ENCODE data around the gene IGFBP6.
A peak's percentile ranks its signal among the peaks of the same experiment; 100 is the strongest.
"Not testable (repeated sequence)": the region's sequence is repeated elsewhere in the genome, so short reads cannot be mapped to it uniquely, and the experiment has no call there.

The IGFBP6 gene

DNA sequence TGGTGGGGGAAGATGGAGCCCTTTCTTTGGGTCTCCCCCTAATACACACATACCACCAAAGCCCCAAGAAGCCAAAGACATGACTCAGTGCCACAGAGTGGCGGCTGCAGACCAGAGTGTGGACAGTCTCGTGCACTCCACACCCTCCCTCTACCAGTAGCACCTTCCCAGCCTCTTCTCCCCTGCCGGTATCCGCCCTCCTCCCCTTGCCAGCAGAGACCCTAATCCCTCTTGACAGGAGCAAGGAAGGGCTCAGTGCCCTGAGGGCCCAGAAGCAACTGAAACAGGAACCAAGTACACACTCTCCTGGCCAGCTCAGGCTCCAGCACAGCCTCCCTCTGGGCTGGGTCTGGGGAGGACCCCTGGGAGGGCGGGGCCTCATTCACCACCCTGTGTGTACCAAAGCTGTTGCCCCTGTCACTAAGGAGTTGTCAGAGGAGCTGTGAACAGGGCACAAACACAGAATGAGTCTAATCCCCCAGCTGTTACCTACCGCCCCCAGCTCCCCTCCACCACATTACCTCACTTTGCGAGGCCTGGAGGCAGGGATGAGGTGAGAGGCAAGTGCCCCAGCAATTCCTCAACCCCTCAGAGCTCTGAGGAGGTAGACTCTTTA is 26.5 kb upstream of the IGFBP6 start:
- DNase-seq (ENCODE audit: low spot score): no peak

DNA sequence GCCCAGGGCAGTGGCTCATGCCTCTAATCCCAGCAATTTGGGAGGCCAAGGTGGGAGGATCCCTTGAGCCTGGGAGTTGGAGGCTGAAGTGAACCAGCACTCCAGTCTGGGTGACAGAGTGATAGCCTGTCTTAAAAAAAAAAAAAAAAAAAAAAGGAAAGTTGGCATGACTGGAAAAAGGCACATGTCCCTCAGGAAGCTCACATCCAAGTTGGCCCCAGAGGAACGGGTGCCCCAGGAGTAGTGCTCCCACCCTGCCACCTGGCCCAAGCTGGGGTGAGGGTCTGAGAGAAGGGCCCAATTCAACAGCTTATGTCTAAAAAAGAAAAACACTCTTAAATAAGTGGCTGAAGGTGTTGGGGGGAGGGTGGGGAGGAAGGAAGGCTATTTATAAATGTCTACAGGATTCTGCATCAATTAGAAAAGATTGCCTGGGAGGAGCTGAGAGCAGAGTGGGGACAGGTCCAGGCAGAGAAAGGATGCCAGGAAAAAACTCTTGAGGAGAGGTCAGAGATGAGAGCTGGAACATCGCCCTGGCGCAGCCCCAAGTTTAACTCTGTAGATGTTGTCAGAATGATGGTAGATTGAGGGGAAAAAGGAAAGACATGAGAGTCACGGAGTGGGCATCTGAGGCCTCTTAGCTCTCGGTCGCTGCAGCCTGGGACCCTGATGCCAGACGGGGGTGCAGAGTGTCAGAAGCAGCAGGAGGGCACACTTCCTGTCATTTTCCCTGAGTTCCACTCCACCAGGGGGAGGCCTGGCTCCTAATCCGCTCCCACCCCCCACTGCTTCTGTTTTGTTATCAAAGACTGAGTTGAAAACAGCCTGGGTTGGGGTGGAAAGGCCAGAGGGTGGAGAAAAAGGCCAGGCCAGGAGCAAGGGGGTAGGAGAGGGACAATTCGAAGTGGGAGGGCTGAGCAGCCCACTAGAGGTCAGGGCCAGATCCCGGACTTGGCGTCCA is 25.6 kb upstream of the IGFBP6 start:
- no peak for DNase-seq (ENCODE audit: low spot score)

DNA sequence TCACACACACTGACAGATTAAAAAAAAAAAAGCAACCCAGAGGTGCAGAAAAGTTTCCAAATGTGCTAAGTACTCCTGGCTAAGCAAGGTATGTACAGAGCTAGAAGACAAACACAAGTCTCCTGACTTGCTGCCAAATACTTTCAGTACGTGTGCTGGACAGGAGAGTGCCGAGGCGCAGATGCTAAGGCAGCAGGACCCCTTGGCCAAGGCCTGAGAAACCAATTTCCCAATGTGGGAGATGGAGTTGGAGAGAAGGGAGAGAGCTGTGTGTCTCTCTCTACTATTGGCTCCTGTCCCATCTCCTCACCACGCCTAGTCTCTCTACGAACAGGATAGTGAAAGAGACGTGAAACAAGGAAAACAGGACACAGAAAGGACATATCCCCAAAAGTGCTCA is 23.6 kb upstream of the IGFBP6 start:
- DNase-seq (ENCODE audit: low spot score): no peak

DNA sequence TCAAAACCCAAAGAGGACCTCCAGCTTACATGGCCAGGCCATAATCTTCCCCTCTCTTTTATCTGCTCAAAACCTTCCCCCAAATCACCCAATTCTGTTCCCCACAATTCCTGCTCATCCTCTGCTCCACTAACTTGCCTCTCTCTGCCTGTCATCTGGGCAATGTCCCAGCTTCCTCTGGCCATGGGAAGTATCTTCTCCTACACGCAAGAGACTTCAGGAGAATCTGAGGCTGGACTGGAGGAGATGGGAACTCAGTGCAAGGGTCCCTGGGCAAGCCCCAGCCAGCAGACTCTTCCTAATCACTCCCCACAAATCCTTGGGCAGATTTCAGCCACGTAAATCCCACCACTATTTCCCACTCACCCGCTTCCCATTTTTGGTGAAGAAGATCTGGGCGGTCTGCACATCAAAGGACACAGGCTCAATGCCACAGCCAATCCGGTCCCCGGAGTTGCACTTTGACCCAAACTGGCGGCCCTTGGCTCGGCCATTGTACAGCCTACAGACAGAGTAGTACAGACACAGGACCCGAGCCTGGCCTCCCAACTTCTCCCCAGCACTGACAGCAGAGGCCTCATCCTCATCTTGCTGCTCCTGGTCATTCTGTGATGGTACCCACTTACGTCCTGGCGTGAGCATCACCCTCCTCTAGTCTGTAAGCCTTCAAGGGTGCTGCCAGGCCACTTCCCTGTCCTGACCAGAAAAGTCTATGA is 23.0 kb upstream of the IGFBP6 start:
- no peak for DNase-seq (ENCODE audit: low spot score)

DNA sequence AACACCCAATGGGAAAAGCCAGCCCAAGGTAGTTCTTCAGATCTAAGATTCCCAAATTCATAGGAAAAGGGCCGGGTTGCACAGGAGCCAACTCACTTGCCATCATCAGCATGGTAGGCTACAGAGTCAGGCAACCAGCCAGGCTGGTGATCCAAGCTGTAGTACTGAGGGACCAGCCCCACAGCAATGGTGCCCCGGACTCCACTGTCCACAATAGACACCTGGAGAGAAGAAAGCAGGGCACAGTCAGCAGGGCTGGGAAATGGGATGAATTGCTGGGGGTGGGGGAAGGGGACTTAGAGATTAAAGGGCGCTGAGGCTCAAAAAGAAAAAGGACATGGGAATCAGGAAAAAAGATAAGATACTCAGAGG is 22.5 kb upstream of the IGFBP6 start:
- DNase-seq (ENCODE audit: low spot score): no peak

DNA sequence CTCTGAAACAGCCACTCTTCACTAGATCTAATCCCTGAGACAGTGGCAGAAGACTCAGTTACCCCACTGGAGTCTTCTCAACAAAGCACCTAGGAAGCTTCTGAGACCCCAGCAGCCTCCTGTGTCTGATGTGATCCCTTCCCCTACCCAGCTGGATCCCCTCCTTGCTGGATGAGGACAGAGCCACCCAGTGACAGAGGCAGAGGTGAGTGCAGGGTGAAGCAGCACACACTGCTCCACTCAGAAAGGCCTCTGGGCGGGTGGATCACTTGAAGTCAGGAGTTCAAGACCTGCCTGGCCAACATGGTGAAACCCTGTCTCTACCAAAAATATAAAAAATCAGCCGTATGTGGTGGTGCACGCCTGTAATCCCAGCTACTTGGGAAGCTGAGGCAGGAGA is 21.0 kb upstream of the IGFBP6 start:
- DNase-seq (ENCODE audit: low spot score): no peak

DNA sequence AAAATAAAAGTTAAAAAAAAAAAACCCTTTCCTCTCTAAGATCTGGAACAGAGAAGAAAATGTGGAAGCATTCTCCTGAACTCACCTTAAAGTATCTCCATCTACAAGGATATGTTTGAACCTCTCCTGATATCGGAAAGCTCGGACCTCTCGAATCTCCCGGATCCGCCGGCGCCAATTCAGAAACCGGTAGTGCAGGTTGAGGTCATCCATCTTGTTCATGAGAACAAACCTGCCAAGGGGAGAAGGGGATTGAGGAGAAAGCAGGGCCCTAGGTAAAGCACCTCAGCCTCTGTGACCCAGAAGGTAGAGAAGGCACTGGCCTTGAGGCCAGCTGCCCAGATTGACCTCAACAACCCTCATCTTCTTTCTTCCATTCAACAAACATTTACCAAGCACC is 20.4 kb upstream of the IGFBP6 start:
- no peak for DNase-seq (ENCODE audit: low spot score)

DNA sequence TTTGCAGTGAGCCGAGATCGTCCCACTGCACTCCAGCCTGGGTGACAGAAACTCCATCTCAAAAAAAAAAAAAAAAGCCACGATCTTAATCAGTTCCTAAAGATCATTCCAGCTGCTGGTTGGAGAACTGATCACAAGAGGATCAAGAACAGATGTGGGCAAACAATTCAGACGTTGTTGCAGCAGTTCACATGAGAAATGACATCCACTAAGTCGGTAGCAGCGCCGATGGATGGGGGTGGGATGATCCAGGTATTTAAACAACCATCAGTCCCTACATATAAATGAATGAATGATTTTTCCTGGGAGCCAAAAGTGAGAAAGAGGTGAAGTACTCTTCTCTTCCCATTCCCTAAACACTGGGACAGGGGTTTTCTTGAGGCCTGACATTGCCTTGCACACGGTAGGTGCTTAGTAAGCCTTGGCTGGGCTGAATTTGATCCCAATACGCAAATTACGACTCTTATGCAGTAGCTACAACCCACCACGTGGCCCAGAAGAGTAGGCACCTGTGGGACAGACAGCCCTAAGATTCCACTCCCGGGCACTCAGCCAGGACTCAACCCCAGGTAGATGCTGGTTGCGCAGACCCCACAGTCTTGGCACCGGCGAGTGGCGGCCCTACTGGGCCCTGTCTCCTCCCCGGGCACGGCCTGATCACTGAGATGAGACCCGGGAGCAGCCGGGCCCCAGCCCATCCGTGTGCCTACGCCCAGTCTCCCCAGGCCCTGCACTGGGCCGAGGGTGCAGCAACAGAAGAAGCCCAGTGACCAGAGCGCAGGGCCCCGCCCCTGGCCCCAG is 18.8 kb upstream of the IGFBP6 start:
- DNase-seq (ENCODE audit: low spot score): no peak

DNA sequence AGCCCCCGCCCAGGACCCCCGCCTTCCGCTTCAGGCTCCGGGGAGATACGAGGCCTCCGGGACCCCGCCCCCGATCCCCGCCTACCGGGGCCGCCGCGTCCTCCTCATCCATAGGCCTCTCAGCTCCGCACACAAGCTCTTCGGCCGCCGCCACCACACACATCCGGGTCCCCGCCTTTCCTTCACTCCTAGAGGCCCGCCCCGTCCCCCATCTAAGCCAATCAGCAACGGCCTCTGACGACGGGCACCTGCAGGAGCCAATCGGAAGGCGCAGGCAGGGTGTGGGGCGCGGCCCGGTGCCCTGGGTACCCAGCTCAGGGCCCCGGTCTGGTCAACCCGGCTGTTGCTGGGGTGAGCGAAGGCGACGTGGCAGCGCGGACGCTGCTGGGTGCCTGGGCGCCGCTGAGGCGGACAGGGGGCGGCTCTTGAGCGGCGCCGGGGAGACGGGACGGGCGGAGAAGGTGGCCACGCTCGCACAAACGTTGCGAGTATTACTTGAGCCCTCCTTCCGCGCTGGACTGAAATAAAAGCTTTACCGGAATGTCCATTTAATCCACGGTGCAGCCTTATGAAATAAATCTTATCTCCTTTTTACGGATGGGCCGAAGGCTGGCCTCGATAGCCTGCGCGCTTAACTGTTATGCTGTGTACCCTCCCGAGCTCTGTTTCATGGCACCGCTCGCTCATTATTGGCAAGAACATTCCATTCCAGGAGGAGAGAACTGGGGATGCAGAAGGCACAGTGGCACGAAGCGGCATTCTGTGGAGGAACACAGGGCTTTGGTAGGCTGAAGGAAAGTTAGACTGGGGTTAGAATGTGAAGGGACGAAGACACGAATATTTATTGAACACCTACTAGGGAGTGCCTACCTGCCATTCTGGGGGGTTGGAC is 18.0 kb upstream of the IGFBP6 start, which contains the start of gene SPRYD3:
Gene SPRYD3, minus strand, starts transcription at position 165 of the 892 bp plus-strand sequence. Its CDS starts 57 bp downstream, at position 108.
- peak; percentile 100 for DNase-seq (ENCODE audit: low spot score)

DNA sequence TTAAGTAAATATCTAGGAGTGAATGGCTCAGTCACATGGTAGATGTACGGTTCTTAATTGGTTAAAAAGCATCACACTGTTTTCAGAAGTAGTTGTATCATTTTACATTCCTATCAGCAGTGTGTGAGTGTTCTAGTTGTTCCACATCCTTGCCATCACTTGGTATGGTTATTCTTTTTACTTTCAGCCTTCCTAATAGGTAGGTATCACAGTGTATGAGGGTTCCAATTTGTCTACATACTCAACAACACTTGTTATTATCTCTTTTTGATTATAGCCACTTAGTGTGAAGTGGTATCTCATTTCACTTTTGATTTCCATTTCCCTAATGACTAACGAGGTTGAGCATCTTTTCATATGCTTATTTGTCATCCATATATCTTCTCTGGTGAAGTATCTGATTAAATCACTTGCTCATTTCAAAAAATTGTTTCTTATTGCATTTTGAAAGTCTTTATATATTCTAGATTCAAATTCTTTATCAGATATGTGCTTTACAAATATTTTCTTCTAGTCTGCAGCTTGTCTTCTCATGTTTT is 14.8 kb upstream of the IGFBP6 start:
- no peak for DNase-seq (ENCODE audit: low spot score)

DNA sequence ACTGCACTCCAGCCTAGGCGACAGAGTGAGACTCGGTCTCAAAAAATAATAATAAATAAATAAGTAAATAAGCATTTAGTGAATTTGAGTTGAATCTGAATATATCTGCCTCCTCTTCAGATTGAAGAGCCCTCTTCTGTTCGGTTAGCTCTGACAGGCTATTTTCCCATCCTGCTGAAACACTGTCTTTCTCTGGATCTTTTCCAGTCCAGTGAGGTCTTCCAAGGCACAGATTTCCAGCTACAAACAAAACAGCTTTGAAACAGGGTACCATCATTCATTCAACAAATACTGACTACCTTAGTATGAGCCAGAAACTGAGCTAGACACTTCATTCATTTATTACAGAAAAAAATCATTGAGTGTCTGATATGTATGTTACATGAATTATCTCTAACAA is 11.1 kb upstream of the IGFBP6 start:
- no peak for DNase-seq (ENCODE audit: low spot score)

DNA sequence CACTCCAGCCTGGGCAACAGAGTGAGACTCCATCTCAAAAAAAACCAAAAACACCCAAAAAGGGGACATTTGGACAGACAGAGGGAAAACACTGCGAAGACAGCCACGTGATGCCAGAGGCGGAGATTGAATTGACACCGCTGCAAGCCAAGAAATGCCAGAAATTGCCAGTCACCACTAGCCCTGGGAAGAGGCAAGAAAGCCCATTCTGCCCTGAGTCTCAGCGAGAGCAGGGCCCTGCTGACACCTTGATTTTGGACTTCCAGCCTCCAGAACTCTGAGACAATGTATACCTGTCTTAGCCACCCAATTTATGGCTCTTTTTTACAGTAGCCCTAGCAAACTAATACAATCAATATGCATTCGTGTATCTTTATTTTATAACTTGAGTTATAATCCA is 7.4 kb upstream of the IGFBP6 start:
- DNase-seq (ENCODE audit: low spot score): no peak

DNA sequence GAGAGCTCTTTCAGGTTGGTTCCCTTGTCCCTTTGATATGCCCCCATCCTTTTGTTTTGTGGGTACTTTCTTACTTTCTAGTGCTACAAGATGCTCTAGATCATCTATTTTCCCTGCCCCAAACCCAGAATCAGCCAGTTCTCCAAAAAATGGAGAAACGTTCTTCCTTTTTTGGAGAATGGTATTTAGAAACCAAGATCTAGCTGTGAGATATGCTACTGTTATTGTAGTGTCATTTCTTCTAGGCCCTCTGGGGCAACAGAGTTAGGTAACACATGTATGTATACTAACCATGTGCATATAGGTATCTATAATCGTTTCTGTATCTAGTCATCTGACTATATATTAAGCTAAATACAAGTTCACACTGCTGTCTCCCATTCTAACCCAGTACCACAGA is 6.9 kb upstream of the IGFBP6 start:
- DNase-seq (ENCODE audit: low spot score): no peak

DNA sequence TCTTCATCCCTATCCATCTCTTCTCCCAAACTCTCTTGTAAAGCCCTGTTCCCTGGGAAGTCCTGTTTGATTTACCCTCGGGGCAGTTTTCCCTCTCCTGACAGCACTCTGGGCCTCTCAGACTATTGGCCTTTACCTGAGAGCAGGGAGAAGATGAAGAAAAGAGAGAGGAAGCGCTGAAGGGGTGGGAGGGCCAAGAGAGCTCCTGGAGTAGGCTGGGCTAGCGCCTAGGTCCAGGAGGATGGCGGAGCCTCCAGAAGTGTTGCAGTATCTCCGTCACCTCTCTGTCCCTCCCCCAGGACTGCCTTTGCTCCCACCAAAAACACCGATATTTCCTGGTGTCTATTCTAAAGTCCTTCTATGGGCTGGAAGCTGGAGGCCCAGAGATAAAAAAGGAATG is 5.7 kb upstream of the IGFBP6 start:
- DNase-seq (ENCODE audit: low spot score): no peak

DNA sequence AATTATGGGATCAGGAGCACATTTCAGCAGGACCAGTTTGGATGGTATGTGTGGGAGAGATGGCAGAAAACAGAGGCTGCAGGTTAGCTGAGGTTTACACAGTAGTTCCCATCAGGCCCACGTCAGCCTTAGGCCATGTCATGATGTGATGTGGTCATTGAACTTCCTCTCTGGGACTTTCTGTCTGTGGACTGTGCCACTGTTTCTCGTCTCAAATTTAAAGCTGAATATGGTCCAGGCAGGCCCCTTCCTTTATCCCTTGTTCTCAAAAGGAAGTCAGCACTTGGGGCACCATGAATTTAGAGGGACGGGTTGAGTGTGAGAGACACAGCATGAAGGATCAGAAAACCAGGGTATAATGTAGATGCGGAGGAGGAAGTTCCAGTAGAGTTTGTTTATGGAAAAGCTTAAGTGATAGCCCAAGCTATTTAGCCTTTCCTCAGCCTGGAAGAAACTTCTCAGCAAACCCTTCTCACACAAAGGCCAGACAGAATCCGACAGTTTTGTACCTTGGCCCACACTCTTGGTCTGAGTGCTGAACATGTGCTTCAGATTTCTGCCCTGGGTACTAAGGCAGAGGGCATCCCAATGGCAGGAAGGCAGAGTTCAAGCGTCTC is 3.6 kb upstream of the IGFBP6 start:
- no peak for DNase-seq (ENCODE audit: low spot score)

DNA sequence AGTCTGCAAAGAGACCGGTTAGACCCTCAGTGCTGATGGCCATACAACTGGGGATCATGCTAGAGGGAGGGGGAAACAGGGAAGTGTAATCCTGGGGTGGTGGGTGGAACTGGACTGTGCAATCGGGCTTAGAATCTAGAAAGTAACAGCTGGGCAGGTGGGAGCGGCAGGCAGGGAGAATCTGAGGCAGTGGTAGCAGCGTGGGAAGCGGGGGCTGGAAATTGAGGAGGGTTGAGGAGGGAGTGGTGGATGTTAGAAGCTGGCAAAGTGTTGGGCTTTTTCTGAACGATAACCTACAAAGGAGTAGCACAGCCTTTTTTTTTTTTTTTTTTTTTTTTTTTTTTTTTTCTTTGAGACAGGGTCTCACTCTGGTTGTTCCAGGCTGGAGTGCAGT is 3.1 kb upstream of the IGFBP6 start:
- no peak for DNase-seq (ENCODE audit: low spot score)

DNA sequence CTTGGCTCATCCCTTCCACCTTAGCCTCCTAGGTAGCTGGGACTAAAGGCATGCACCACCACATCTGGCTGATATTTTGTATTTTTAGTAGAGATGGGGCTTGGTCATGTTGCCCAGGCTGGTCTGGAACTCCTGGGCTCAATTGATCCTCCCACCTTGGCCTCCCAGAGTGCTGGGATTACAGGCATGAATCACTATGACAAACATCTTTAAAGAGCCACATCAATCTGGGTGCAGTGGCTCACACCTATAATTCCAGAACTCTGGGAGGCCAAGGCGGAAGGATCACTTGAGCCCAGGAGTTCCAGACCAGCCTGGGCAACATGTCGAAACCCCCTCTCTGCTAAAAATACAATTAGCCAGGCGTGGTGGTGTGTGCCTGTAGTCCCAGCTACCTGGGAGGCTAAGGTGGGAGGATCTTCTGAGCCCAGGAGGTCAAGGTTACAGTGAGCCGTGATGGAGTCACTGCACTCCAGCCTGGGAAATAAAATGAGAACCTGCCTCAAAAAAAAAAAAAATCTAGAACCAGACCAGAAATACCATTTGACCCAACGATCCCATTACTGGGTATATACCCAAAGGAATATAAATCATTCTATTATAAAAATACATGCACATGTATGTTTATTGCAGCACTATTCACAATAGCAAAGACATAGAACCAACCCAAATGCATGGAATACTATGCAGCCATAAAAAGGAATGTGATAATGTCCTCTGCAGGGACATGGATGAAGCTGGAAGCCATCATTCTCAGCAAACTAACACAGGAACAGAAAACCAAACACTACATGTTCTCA is 2.5 kb upstream of the IGFBP6 start:
- DNase-seq (ENCODE audit: low spot score): not testable (repeated sequence)

DNA sequence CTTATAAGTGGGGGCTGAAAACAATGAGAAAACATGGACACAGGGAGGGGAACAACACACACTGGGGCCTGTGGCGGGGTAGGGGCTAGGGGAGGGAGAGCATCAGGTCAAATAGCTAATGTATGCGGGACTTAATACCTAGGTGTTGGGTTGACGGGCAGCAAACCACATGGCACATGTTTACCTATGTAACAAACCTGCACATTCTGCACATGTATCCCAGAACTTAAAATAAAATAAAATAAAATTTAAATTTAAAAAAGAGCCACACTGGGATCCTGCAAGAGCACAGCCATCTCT is 1.9 kb upstream of the IGFBP6 start:
- DNase-seq (ENCODE audit: low spot score): not testable (repeated sequence)

DNA sequence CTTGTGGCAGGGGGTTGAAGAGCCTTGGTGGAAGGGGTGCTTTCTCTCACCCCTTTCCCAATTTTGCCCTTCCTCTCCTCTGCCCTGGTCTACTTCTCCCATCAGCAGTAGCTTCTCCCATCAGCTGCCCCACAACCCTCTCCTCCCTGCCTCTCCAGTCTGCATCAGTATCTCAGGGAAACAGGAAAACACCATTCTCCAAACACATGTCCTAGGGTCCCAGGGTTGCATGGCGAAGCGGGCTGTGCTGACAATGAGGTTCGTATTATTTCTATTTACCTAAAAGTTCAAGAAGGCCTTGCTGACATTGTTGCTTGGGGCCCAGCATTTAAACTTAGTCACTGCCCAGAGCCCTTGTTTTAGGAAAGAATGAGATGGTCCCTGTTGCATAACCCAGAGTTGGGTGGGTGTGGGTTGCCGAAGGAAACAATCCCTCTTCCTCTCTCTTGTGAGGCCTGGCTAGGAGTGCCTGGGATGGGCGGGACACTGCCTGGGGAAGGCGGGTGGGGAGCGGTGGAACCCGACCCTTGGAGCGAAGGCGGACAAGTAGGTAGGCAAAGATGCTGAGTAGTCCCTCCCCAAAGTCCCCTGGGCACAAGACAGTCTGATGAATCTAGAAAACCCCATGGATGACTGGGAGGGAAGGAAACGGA is 1.3 kb upstream of the IGFBP6 start:
- peak; percentile 25 for DNase-seq (ENCODE audit: low spot score)
